Measurements from ENCODE around the gene C17orf50. TPM values are rescaled to one million over a fixed set of nuclear protein-coding genes. Genes with fewer than 3 reads are reported as not detected.

The C17orf50 gene
- total and polyA plus RNA-seq, 2 experiments from 2014 or later: not detected

DNA sequence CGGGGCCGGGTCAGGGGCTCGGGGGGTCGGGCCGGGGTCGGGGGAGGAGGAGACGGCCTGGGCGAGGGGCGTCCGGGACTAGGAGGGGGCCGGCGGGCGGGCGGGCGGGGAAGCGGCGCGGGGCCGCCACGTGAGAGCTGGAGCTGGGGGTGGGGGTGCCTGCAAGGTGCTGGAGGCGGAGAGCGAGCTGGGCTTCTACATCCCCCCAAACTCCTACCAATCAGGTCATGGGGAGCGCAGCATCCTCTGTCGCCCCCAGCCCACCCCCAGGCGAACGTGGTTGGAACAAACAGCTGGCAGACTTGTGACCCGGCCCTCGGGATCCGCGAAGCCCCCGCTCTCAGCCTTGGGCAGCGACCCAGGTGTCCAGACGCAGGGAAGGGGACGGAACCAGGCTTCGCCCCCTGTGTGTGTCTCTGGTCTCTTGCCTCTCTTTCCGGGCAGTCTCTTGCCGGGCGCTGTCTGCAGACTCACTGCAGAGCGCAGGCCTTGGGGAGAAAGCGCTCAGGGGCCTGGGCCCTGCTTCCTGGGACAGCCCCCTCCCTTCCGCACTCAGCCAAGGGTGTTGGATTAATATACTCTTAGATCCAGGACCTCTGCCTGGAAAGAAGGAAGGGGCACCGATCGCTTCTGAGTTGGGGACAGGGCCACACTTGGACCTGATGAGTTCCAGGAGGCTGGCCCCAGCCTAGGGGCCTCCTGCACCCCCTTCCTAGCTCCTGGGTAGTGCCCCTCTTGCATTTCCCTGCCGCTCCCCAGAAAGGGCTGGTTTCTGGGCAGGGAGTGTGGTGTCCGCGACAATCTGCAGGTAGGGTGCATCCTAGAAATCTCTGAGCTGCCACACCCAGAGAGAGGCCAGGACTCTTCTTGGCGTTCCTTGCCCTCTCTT is 28.5 kb upstream of the C17orf50 start:
- H3K4me2 ChIP-seq: peak overlapping the region; percentile 96
- H3K27me3 ChIP-seq: no peaks in the 10 kb centered on the region
- DNase-seq (ENCODE audit: low spot score): no peak
- H3K4me1 ChIP-seq (ENCODE audit: insufficient read depth): peaks cover 12% of the 10 kb centered on the region
- H3K4me3 ChIP-seq: peak overlapping the region; percentile 89
- H3K79me2 ChIP-seq: no peaks in the 10 kb centered on the region
- no peaks in the 10 kb centered on the region for H3K36me3 ChIP-seq (replicated peaks; ENCODE audit: insufficient read depth, low read depth)
- TF ChIP-seq, protein P1, sequence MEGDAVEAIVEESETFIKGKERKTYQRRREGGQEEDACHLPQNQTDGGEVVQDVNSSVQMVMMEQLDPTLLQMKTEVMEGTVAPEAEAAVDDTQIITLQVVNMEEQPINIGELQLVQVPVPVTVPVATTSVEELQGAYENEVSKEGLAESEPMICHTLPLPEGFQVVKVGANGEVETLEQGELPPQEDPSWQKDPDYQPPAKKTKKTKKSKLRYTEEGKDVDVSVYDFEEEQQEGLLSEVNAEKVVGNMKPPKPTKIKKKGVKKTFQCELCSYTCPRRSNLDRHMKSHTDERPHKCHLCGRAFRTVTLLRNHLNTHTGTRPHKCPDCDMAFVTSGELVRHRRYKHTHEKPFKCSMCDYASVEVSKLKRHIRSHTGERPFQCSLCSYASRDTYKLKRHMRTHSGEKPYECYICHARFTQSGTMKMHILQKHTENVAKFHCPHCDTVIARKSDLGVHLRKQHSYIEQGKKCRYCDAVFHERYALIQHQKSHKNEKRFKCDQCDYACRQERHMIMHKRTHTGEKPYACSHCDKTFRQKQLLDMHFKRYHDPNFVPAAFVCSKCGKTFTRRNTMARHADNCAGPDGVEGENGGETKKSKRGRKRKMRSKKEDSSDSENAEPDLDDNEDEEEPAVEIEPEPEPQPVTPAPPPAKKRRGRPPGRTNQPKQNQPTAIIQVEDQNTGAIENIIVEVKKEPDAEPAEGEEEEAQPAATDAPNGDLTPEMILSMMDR (IDR thresholded peaks at IDR 0.05; ENCODE audit: poor library complexity): no peak
- TF ChIP-seq EZH2 (IDR thresholded peaks at IDR 0.05; ENCODE audit: borderline replicate concordance) (no peak), EZH2phosphoT487 (IDR thresholded peaks at IDR 0.05; ENCODE audit: low read depth, severe bottlenecking, unreplicated experiment) (no peak)
- H3K9me2 ChIP-seq (replicated peaks; ENCODE audit: insufficient read depth): no peaks in the 10 kb centered on the region
- H2AFZ ChIP-seq: peak overlapping the region; percentile 84
- H3K9me3 ChIP-seq (ENCODE audit: low read depth): no peaks in the 10 kb centered on the region
- 16% methylated on average over 22 of the region's 47 CpGs for WGBS (ENCODE audit: low lambda C conversion rate, missing lambda C conversion rate)
- no peaks in the 10 kb centered on the region for H4K20me1 ChIP-seq (ENCODE audit: insufficient read depth, poor library complexity, severe bottlenecking)
- no peak overlapping the region for H3K27ac ChIP-seq

- Histone ChIP-seq H3K4me3 (no peak overlapping the region), H3K4me2 (peak overlapping the region; percentile 96), H3K9me3 (ENCODE audit: low read depth) (no peaks in the 10 kb centered on the region), H3K36me3 (replicated peaks; ENCODE audit: insufficient read depth, low read depth) (no peaks in the 10 kb centered on the region), H3K9me2 (replicated peaks; ENCODE audit: insufficient read depth) (no peaks in the 10 kb centered on the region), H3K4me1 (ENCODE audit: insufficient read depth) (peaks cover 6% of the 10 kb centered on the region), H3K79me2 (no peaks in the 10 kb centered on the region), H2AFZ (no peak overlapping the region), H3K27ac (no peak overlapping the region), H4K20me1 (ENCODE audit: insufficient read depth, poor library complexity, severe bottlenecking) (no peaks in the 10 kb centered on the region), H3K27me3 (no peaks in the 10 kb centered on the region)
- WGBS (ENCODE audit: low lambda C conversion rate, missing lambda C conversion rate): 67% methylated on average over 1 of the region's 1 CpG
- no peak for DNase-seq (ENCODE audit: low spot score)
- TF ChIP-seq EZH2phosphoT487 (IDR thresholded peaks at IDR 0.05; ENCODE audit: low read depth, severe bottlenecking, unreplicated experiment) (no peak), EZH2 (IDR thresholded peaks at IDR 0.05; ENCODE audit: borderline replicate concordance) (no peak)
- TF ChIP-seq, protein P1 (IDR thresholded peaks at IDR 0.05; ENCODE audit: poor library complexity): no peak
Measured at GRCh38 chr17:35732806-35733136, 27.9 kb upstream of the C17orf50 start.

DNA sequence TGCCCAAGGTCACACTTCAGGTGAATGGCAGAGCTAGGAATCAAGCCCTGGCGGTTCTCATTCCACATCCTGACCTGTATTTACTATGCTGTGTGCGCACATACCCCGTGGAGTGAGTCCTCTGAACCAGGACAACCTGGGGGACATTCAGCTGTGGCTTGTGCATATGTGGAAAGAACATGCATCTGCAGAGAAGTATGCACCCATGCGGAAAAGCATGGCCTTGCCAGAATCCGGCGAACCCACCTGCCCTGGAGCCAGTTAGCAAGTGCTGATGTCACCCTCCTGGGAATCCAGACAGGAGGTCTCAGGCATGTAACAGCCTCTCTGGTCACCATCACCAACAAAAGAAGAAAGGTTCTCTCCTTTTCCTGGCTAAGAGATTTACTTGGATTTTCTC is 27.3 kb upstream of the C17orf50 start:
- no peaks in the 10 kb centered on the region for H3K9me3 ChIP-seq (ENCODE audit: low read depth)
- no peaks in the 10 kb centered on the region for H3K79me2 ChIP-seq
- H3K4me3 ChIP-seq: no peak overlapping the region
- H2AFZ ChIP-seq: no peak overlapping the region
- no peaks in the 10 kb centered on the region for H3K36me3 ChIP-seq (replicated peaks; ENCODE audit: insufficient read depth, low read depth)
- no peaks in the 10 kb centered on the region for H3K27me3 ChIP-seq
- H3K4me1 ChIP-seq (ENCODE audit: insufficient read depth): peaks cover 5% of the 10 kb centered on the region
- TF ChIP-seq, protein P1 (IDR thresholded peaks at IDR 0.05; ENCODE audit: poor library complexity): no peak
- TF ChIP-seq EZH2 (IDR thresholded peaks at IDR 0.05; ENCODE audit: borderline replicate concordance): no peak
- no peak for TF ChIP-seq EZH2phosphoT487 (IDR thresholded peaks at IDR 0.05; ENCODE audit: low read depth, severe bottlenecking, unreplicated experiment)
- no peaks in the 10 kb centered on the region for H3K9me2 ChIP-seq (replicated peaks; ENCODE audit: insufficient read depth)
- H3K4me2 ChIP-seq: no peak overlapping the region
- DNase-seq (ENCODE audit: low spot score): no peak
- no peak overlapping the region for H3K27ac ChIP-seq
- WGBS (ENCODE audit: low lambda C conversion rate, missing lambda C conversion rate): 76% methylated on average over 6 of the region's 6 CpGs
- H4K20me1 ChIP-seq (ENCODE audit: insufficient read depth, poor library complexity, severe bottlenecking): no peaks in the 10 kb centered on the region

Measured in hepatocyte (in vitro differentiated cells).